Erythroblast (primary cell): ENCODE data around the gene WDR43.

Source experiments
- GATA1 ChIP-seq: IDR thresholded peaks from 2 replicates; pipeline ENCODE4 v1.6.1; 2011; ENCODE audit warnings: low read depth, mild to moderate bottlenecking, control low read depth, low read length, moderate library complexity
- POLR2A ChIP-seq: IDR thresholded peaks from 2 replicates; pipeline ENCODE4 v1.6.1; 2011; ENCODE audit warnings: mild to moderate bottlenecking, low read length

GRCh38 chr2:28962505-28962904 lies 68.0 kb downstream of the WDR43 start:
- TF ChIP-seq POLR2A (no peak), GATA1 (no peak)
